SK-N-SH (cell line): ENCODE measurements around the gene EPHX1. TPM values are rescaled to one million over a fixed set of nuclear protein-coding genes. Genes with fewer than 3 reads are reported as not detected.

Experiments used
- CTCF ChIA-PET: fragments of 300-600, 350-600 bp; formaldehyde crosslinking; extraction: SDS; loops from one replicate; lab custom pipeline; 2021; lab: Yijun Ruan, JAX
- POLR2A ChIA-PET: fragments of 350-600 bp; sonication (Branson Sonifier 250); formaldehyde crosslinking; extraction: SDS; loops from one replicate; lab custom pipeline; 2020; ENCODE audit warnings: antibody characterized with exemption, inconsistent platforms; lab: Yijun Ruan, JAX
- DNase-seq: peaks from one replicate; pipeline ENCODE4 v3.0.0; 2012
- H2AFZ ChIP-seq: fragments of 200-600 bp; sonication (generic); 2 replicates; pipeline ENCODE4 v1.8.1; 2016; ENCODE audit warnings: antibody characterized with exemption, mild to moderate bottlenecking, low read depth
- H3F3A ChIP-seq: fragments of 200-600 bp; sonication (generic); replicated peaks from 2 replicates; pipeline ENCODE3; 2016; ENCODE audit warnings: antibody characterized with exemption, mild to moderate bottlenecking; ENCODE audit not compliant: insufficient read depth
- H3K27ac ChIP-seq, 2 experiments: fragments of 200-500 bp in 1 of 2; fragments of 200-600 bp in 1 of 2; sonication (Bioruptor generic) in 1 of 2; sonication (generic), shearing (Covaris generic) in 1 of 2; 2 replicates each; pipeline versions ENCODE4 v1.5.1 to v1.6.1; 2014 to 2016; ENCODE audit warnings: low read depth in 2 of 2, inconsistent platforms in 1 of 2, low read length in 1 of 2, mild to moderate bottlenecking in 1 of 2, mixed read lengths in 1 of 2
- H3K27me3 ChIP-seq: fragments of 200-600 bp; sonication (generic), shearing (Covaris generic); 2 replicates; pipeline ENCODE4 v1.6.1; 2016; ENCODE audit warnings: mixed run types; ENCODE audit not compliant: insufficient read depth
- H3K36me3 ChIP-seq, 2 experiments: fragments of 200-500 bp in 1 of 2; fragments of 200-600 bp in 1 of 2; sonication (Bioruptor generic) in 1 of 2; sonication (generic) in 1 of 2; replicated peaks in 1 of 2; 2 replicates each; pipeline versions ENCODE3 to v1.5.1; 2014 to 2016; ENCODE audit warnings: low read length in 1 of 2, mild to moderate bottlenecking in 1 of 2; ENCODE audit not compliant: insufficient read depth in 2 of 2, control insufficient read depth in 1 of 2
- H3K4me1 ChIP-seq, 2 experiments: fragments of 200-500 bp in 1 of 2; fragments of 200-600 bp in 1 of 2; sonication (Bioruptor generic) in 1 of 2; sonication (generic), shearing (Covaris generic) in 1 of 2; 2 replicates each; pipeline versions ENCODE4 v1.5.1 to v1.6.1; 2014 to 2016; ENCODE audit warnings: low read depth in 1 of 2, low read length in 1 of 2, mixed run types in 1 of 2; ENCODE audit not compliant: insufficient read depth in 2 of 2, control insufficient read depth in 1 of 2
- H3K4me2 ChIP-seq: fragments of 200-600 bp; sonication (generic), shearing (Covaris generic); 2 replicates; pipeline ENCODE4 v1.6.1; 2017; ENCODE audit warnings: mixed run types
- H3K4me3 ChIP-seq, 2 experiments: fragments of 200-500 bp in 1 of 2; fragments of 200-600 bp in 1 of 2; sonication (Bioruptor generic) in 1 of 2; sonication (generic), shearing (Covaris generic) in 1 of 2; 2 replicates each; pipeline versions ENCODE4 v1.5.1 to v1.8.1; 2014 to 2016; ENCODE audit warnings: low read depth in 2 of 2, inconsistent platforms in 1 of 2, low read length in 1 of 2, mild to moderate bottlenecking in 1 of 2, mixed read lengths in 1 of 2, moderate library complexity in 1 of 2
- H3K79me2 ChIP-seq: fragments of 200-600 bp; sonication (generic); 2 replicates; pipeline ENCODE4 v1.8.1; 2017; ENCODE audit warnings: mild to moderate bottlenecking; ENCODE audit not compliant: insufficient read depth
- H3K9ac ChIP-seq: fragments of 200-600 bp; sonication (generic); 2 replicates; pipeline ENCODE4 v1.6.1; 2017; ENCODE audit warnings: mixed run types
- H3K9me2 ChIP-seq: fragments of 200-600 bp; sonication (generic); 2 replicates; pipeline ENCODE4 v1.6.1; 2017; ENCODE audit warnings: mixed run types
- H3K9me3 ChIP-seq: fragments of 200-600 bp; sonication (generic); 2 replicates; pipeline ENCODE4 v1.6.1; 2017; ENCODE audit warnings: mixed run types, mild to moderate bottlenecking, moderate library complexity
- H4K20me1 ChIP-seq: fragments of 200-600 bp; sonication (generic); 2 replicates; pipeline ENCODE4 v1.6.1; 2017; ENCODE audit warnings: mild to moderate bottlenecking, mixed run types; ENCODE audit not compliant: insufficient read depth
- CHD2 ChIP-seq: fragments of 150-350 bp; IDR thresholded peaks from 2 replicates; pipeline ENCODE4 v1.6.1; 2018; ENCODE audit warnings: low read length; ENCODE audit not compliant: partially characterized antibody
- ELF1 ChIP-seq: IDR thresholded peaks from 2 replicates; pipeline ENCODE4 v1.4.0; 2012
- EZH2phosphoT487 ChIP-seq: fragments of 200-600 bp; sonication (generic); IDR thresholded peaks from 2 replicates; pipeline ENCODE4 v1.6.1; 2017; ENCODE audit warnings: low read depth, mixed run types, mild to moderate bottlenecking, antibody characterized with exemption, moderate library complexity, borderline replicate concordance
- FOXJ3 ChIP-seq: sonication (generic); formaldehyde crosslinking; IDR thresholded peaks from 2 replicates; pipeline ENCODE4 v1.5.1; 2020; ENCODE audit warnings: mild to moderate bottlenecking, missing genetic modification reagents
- FOXM1 ChIP-seq: IDR thresholded peaks from 2 replicates; pipeline ENCODE4 v1.4.0; 2012; ENCODE audit warnings: low read depth, mild to moderate bottlenecking
- MXI1 ChIP-seq: IDR thresholded peaks from 2 replicates; pipeline ENCODE4 v1.6.1; 2012; ENCODE audit warnings: mild to moderate bottlenecking, low read depth, low read length, improper control_type of control experiment
- NFIC ChIP-seq: IDR thresholded peaks from 2 replicates; pipeline ENCODE4 v1.4.0; 2012; ENCODE audit warnings: borderline replicate concordance
- PBX3 ChIP-seq: IDR thresholded peaks from 2 replicates; pipeline ENCODE4; 2012
- RAD21 ChIP-seq: IDR thresholded peaks from 2 replicates; pipeline ENCODE4 v1.6.1; 2012; ENCODE audit warnings: mild to moderate bottlenecking, low read length
- RFX5 ChIP-seq: IDR thresholded peaks from 2 replicates; pipeline ENCODE4 v1.6.1; 2012; ENCODE audit warnings: mild to moderate bottlenecking, improper control_type of control experiment, low read length
- RXRA ChIP-seq: IDR thresholded peaks from 2 replicates; pipeline ENCODE4 v1.4.0; 2012; ENCODE audit warnings: low read depth, mild to moderate bottlenecking, borderline replicate concordance
- SIN3A ChIP-seq: IDR thresholded peaks from 2 replicates; pipeline ENCODE4 v1.6.1; 2012; ENCODE audit warnings: low read depth, mild to moderate bottlenecking, low read length, moderate library complexity, borderline replicate concordance
- SMC3 ChIP-seq: IDR thresholded peaks from 2 replicates; pipeline ENCODE4 v1.6.1; 2012; ENCODE audit warnings: low read depth, low read length, improper control_type of control experiment
- TCF12 ChIP-seq: IDR thresholded peaks from 2 replicates; pipeline ENCODE4 v1.4.0; 2012
- USF1 ChIP-seq: IDR thresholded peaks from 2 replicates; pipeline ENCODE4 v1.4.0; 2012; ENCODE audit warnings: low read depth, borderline replicate concordance
- ZBTB33 ChIP-seq: IDR thresholded peaks from 2 replicates; pipeline ENCODE4 v1.4.0; 2012; ENCODE audit warnings: low read depth, borderline replicate concordance
- WGBS: methylation state at CpG from one replicate; pipeline ENCODE4 v1.1.6; 2017; ENCODE audit warnings: low lambda C conversion rate; 5-methylcytosine and 5-hydroxymethylcytosine counted together
- polyA plus RNA-seq, 3 experiments: library from polyadenylated mRNA; depleted of rRNA; stranded (reverse); fragments of >200 nt; gene quantifications; 2 replicates each; pipeline ENCODE4 v1.2.3, GENCODE V29; 2012
- TF ChIP-seq, protein P1 (sequence below): fragments of 150-350 bp; IDR thresholded peaks from 2 replicates; pipeline ENCODE4 v1.6.1; 2016; ENCODE audit warnings: mild to moderate bottlenecking, low read depth, low read length

EPHX1 gene
- polyA plus RNA-seq, 1 of the 3 experiments (the other 2 are of a cell fraction), result 45.7 TPM

DNA sequence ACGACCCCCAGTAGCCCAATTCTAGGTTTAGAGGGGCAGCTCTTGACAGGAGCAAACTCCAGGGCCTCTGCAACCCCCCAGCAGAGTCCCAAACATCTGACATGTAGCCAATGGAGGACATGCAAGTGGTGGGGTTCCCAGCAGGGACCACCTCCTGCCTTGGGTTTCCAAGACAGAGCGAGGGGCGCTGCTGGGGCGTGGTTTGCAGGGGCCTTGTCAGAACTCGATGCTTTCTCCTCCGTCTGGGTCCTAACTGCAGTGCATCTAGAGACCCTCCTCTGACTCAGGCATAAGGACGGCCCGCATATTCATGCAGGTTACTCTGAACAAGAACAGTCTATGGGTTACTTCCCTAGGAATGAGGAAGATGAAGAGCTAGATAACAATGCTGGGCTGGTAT lies 17.2 kb downstream of the EPHX1 start (continued):
- TF ChIP-seq ZBTB33, result no peak

DNA sequence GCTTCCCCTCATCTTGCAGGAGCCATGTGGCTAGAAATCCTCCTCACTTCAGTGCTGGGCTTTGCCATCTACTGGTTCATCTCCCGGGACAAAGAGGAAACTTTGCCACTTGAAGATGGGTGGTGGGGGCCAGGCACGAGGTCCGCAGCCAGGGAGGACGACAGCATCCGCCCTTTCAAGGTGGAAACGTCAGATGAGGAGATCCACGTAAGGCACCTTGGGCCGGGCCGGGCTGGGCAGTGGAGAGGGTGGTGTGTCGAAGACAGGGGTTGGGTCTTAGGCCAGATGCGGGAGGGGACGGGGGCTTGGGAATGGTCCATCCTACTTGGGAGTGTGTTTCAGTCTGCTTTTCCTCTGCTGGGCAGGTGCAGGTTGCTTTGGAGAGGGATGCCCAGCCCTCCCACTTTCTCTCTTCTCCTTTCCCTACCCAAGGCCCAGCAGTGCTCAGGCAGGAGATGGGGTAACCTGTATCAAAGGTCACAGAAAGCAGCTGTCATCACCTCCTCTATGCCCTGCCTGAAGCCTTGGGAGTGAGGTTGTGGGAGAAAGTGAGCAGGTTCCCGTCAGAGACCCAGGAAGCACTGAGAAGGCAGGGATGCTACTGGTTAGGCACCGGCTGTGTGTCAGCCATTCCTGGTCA lies 18.9 kb downstream of the EPHX1 start:
- H3K4me3 ChIP-seq, result no peak overlapping the region
- WGBS, result 94% methylated on average over 14 of the region's 14 CpGs
- ChIA-PET POLR2A (no interaction called here), CTCF (interaction anchor here (1.7 kb wide), 1 partner anchor 354 kb away, joined by 4 read pairs; no protein-coding TSS in a partner anchor)
- no peak overlapping the region for H2AFZ ChIP-seq
- H3K9me3 ChIP-seq, result no peaks in the 10 kb centered on the region
- H4K20me1 ChIP-seq, result no peaks in the 10 kb centered on the region
- H3K9me2 ChIP-seq, result no peaks in the 10 kb centered on the region
- no peak for DNase-seq
- H3K36me3 ChIP-seq, result peaks cover 15 to 20% of the 10 kb centered on the region in 2 experiments
- H3K27ac ChIP-seq, result no peak overlapping the region
- H3K79me2 ChIP-seq, result no peaks in the 10 kb centered on the region
- TF ChIP-seq RFX5 (no peak), FOXJ3 (no peak), NFIC (no peak), CHD2 (no peak), RAD21 (no peak), SMC3 (no peak), SIN3A (no peak), RXRA (no peak), ZBTB33 (no peak), MXI1 (no peak), USF1 (no peak), ELF1 (no peak), FOXM1 (no peak), PBX3 (no peak), TCF12 (no peak), EZH2phosphoT487 (no peak)
- TF ChIP-seq, protein P1, sequence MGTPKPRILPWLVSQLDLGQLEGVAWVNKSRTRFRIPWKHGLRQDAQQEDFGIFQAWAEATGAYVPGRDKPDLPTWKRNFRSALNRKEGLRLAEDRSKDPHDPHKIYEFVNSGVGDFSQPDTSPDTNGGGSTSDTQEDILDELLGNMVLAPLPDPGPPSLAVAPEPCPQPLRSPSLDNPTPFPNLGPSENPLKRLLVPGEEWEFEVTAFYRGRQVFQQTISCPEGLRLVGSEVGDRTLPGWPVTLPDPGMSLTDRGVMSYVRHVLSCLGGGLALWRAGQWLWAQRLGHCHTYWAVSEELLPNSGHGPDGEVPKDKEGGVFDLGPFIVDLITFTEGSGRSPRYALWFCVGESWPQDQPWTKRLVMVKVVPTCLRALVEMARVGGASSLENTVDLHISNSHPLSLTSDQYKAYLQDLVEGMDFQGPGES, result no peak
- H3F3A ChIP-seq, result no peaks in the 10 kb centered on the region
- H3K4me1 ChIP-seq, result peaks cover 0 to 6% of the 10 kb centered on the region in 2 experiments; a peak in 1 of 4 replicates
- no peak overlapping the region for H3K4me2 ChIP-seq
- no peak overlapping the region for H3K9ac ChIP-seq
- H3K27me3 ChIP-seq, result no peaks in the 10 kb centered on the region
